GM20000 (cell line): ENCODE data around the gene CYP27C1.

Experiments used
- DNase-seq: peaks from one replicate; pipeline ENCODE4 v3.0.0; 2012; ENCODE audit warnings: low spot score
- TF ChIP-seq, protein P1 (sequence below): IDR thresholded peaks from 2 replicates; pipeline ENCODE4 v1.5.1; 2012; ENCODE audit warnings: mild to moderate bottlenecking, control low read depth; ENCODE audit errors: extremely low read depth, missing control alignments

Gene CYP27C1

DNA sequence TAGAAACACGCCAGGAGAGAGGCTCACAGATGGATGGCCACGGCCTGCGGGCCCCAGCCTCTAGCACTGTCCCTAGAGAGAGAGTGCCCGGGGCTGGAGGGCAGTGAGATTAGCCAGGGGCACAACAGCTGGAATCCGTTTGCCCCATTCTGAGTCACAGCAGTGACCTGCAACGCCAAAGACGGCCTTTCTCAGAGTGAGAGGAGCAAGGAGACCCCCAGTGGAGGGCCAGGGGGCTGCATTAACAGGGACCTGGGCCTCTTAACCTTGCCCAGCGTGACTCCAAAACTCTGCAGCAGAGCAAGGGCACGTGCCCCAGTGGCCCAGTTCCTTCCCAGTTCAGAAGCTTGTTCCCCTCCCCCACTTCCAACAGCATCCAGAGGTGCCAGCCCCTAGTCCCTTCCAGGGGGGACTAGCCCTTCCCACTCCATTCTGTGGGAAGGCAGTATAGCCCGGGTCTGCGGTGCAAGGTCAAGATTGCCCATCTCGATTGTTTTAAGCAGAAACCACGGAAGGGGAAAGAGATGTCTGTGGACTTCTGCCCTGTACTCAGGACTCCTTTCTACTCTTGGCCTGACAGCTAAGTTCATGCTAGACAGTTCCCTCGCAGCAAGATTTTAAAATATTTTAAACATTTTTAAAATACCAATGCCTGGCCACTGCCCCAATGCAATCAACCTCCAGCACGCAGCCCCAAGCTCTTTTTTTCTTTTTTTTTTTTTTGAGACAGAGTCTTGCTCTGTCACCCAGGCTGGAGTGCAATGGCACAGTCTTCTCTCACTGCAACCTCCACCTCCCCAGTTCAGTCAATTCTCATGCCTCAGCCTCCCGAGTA lies 62.2 kb downstream of the CYP27C1 start:
- TF ChIP-seq, protein P1, sequence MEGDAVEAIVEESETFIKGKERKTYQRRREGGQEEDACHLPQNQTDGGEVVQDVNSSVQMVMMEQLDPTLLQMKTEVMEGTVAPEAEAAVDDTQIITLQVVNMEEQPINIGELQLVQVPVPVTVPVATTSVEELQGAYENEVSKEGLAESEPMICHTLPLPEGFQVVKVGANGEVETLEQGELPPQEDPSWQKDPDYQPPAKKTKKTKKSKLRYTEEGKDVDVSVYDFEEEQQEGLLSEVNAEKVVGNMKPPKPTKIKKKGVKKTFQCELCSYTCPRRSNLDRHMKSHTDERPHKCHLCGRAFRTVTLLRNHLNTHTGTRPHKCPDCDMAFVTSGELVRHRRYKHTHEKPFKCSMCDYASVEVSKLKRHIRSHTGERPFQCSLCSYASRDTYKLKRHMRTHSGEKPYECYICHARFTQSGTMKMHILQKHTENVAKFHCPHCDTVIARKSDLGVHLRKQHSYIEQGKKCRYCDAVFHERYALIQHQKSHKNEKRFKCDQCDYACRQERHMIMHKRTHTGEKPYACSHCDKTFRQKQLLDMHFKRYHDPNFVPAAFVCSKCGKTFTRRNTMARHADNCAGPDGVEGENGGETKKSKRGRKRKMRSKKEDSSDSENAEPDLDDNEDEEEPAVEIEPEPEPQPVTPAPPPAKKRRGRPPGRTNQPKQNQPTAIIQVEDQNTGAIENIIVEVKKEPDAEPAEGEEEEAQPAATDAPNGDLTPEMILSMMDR, result no peak
- no peak for DNase-seq

DNA sequence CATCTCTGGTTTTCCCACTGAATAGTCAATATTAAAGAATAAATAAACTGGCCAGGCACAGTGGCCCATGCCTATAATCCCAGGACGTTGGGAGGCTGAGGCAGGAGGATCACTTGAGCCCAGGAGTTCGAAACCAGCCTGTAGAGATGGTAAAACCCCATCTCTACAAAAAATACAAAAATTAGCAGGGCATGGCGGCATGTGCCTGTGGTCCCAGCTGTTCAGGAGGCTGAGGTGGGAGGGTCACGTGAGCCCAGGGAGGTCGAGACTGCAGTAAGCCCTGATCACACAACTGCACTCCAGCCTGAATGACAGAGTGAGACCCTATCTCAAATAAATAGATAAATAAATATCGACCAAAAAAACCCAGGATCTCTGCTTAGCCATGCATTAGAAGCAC lies 63.0 kb downstream of the CYP27C1 start:
- DNase-seq, result no peak
- TF ChIP-seq, protein P1, result no peak

DNA sequence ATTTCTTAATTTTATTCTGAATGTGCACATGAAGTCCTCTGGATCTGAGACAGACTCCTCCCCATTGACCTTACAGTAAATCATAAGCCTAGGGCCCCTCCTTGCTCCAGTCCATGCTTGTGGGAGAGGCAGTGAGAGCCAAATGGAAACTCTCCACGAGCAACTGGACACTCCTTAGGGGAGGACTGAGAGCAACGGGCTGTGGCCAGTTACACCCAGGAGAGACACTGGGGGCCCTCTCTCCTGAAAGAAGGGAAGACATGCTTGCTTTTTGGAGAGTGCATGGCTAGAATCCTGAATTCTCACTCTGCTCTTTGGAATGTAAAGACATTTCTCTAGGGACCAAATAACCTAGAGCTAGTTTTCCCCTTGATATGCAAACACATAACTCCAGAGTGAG lies 64.2 kb downstream of the CYP27C1 start:
- TF ChIP-seq, protein P1, result no peak
- DNase-seq, result no peak

DNA sequence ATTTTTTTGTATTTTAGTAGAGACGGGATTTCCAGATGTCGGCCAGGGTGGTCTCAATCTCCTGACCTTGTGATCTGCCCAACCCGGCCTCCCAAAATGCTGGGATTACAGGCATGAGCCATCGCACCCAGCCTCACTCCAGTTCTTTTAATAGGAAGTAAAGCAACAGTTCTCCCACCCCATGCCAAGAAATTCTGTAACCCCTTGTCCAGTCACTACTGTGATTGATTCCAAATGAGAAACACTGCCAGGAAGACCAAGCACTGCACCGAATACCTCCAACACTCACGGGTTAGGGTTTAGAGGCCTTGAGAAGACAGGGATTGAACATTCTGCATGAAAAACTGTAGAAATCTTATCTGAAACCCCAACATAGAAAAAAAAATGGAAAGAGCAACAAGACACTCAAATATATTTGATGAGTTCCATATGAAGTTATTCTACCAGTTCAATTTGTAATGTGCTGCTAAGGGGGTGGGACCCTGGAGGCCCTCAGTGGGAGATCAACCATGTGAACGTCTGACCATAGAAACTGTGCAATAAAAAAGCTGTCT lies 65.0 kb downstream of the CYP27C1 start:
- TF ChIP-seq, protein P1, result no peak
- DNase-seq, result no peak

DNA sequence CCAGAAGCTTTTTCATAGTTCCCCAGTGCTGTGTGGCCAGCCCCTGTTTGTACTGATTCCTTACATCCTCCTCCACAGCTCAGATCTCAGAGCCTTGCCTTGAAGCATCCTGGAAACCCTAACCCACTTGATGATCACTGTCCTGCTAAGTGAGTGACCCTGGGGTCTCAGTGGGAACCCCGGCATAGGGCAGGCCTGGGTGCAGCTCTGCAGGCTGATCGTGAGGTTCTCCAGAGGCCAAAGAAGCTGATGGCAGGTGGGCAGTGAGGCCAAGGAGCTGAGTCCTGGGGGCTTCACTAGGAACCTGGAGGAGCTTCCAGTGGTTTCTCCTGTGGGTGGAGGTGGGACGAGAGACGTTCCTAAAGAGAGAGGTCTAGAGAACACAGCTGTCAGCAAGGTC lies 65.7 kb downstream of the CYP27C1 start:
- TF ChIP-seq, protein P1, result no peak
- no peak for DNase-seq

DNA sequence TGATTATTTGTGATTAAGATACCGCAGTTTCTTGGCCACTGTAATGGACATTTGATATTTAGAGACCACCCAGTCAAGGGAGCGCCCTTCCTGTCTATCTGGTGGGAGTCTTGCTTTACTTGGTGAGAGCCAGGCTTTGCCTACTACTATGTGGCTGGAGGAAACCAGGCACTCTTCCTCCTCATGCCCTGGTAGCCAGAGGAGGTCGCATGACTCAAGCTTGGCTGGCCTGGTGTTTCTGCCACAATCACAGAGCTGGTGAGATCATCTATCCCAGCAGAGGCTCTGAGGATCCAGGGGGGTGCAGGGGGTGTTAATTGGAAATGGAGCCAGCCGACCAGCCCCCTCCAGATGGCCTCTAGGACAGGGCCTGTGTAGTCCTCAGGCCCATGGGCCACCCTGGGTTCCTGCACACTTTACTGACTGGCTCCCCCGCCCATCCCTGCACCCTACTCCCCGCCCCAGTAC lies 66.4 kb downstream of the CYP27C1 start:
- no peak for DNase-seq
- TF ChIP-seq, protein P1, result no peak

DNA sequence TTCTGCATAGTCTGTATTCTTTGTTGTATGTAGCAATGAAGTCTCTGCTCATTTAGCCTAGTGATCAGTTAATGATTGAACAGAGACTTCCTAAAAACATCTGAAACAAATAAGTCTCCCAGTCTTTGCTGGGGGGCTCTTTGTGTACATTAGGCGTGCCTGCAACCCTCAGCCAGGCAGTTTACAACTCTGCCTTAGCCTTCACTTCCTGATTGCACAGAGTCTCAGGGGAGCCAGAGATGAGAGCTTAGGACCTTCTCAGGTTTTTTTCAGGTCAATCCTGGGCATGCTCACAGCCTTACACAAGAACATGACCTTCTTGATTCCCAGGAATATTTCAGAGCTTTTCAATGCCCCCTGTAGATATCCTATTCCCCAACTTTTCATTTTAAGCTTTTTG lies 69.1 kb downstream of the CYP27C1 start:
- DNase-seq, result no peak
- TF ChIP-seq, protein P1, result no peak
